ENCODE measurements around the gene HLA-DPB1.
A peak's percentile ranks its signal among the peaks of the same experiment; 100 is the strongest.
"Not testable (repeated sequence)": the region's sequence is repeated elsewhere in the genome, so short reads cannot be mapped to it uniquely, and the experiment has no call there.

Gene HLA-DPB1

DNA sequence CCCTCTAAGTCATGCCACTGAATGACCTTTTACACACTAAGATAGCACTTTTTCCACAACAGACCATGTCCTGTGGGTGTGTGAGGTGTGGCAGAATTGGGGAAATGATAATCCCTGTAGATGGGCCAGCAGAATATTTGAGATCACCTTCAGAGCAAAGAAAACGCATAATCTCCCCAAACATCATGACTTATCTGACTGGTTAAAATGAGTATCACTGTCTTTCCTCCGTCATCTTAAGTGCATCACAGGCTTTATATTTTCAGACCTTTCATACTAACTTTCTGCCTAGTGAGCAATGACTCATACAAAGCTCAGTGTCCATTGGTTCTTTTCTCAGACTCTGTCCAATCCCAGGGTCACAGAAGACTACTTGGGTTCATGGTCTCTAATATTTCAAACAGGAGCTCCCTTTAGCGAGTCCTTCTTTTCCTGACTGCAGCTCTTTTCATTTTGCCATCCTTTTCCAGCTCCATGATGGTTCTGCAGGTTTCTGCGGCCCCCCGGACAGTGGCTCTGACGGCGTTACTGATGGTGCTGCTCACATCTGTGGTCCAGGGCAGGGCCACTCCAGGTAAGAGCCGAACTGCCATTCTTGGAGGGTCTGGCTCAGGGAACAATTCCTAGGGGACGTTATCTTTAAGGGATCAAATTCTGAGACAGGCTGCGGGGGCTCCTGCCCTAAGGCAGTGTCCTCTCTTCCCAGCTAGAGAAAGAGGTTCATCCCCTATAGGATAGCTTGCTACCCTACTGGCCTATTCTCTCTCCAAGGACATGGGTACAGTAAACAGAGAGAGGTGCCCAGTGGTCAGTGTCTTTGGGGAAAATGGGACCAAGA, at the start of gene HLA-DPB1:
HLA-DPB1 (plus strand) TSS at position 423 of the 838 bp plus-strand sequence; CDS start at position 475, 52 bp downstream.
- peak; percentile 33 for DNase-seq (ENCODE audit: low read depth)

DNA sequence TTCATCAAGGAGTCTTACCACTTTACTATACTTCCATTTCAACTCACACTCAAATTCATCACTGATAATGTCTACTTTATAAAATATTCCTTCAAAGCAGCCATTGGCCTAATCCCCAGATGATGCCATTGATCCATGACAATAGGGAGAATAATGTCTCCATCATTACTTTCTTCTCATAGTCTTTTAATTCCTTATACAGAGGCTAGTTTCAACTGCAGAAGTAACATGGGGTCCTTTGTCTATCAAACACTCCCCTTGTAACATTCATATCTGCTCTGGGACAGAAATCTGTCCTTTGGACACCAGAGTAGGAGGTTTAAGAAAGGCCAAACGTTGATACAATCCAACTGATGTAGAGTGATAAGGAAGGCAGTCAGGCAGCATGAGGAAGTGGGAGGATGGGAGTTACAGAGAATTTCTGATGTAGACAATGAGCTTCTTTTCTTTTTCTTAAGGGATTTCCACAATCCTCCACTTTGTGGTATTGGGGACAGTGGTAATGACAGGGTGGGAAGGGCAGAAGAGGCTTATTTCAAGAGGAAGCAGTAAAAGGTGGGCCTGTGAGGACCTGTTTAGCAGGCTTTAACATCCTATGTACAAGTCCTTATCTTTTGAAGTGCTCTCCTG, 47.5 kb upstream of the HLA-DPB1 start:
- no peak for DNase-seq (ENCODE audit: low read depth)

- no peak for DNase-seq (ENCODE audit: low read depth)
These were observed 46.2 kb upstream of the HLA-DPB1 start for GRCh38 chr6:33029328-33030184.

DNA sequence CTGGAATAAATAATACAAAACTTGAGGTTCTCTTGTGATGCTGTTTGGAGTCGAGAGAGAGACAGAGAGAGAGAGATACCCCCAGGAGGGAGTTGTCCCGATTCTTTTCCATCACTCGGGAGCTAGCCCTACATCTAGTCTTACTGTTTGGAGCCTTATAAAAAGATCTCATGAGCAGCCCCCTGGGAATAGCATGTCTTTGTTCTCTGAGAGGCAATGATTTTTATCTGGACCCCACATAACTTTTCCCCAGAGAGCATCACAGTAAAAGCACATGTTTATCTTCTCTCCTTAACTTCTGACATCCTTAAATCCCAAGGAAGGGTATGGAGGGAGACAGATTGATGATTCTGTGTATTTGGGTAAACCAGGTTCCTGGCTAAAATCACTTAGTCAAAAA, 45.5 kb upstream of the HLA-DPB1 start:
- DNase-seq (ENCODE audit: low read depth), result no peak

- DNase-seq (ENCODE audit: low read depth), result no peak
These were observed 41.2 kb upstream of the HLA-DPB1 start for GRCh38 chr6:33034554-33034953.

GRCh38 chr6:33036535-33036934, 39.3 kb upstream of the HLA-DPB1 start:
- DNase-seq (ENCODE audit: low read depth), result no peak

DNA sequence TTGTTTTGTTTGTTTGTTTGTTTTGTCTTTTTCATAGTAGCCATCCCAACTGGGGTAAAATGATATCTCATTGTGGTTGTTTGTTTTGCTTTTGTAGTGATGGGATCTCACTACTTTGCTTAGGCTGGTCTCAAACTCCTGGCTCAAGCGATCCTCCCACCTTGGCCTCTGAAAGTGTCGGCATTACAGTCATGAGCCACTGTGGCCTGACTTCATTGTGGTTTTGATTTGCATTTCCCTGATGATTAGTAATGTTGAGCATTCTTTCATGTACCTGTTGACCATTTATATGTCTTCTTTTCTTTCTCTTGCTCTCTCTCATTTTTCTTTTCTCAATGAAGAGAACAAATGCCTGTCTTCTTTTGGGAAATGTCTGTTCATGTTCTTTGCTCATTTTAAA, 35.6 kb upstream of the HLA-DPB1 start:
- no peak for DNase-seq (ENCODE audit: low read depth)

DNA sequence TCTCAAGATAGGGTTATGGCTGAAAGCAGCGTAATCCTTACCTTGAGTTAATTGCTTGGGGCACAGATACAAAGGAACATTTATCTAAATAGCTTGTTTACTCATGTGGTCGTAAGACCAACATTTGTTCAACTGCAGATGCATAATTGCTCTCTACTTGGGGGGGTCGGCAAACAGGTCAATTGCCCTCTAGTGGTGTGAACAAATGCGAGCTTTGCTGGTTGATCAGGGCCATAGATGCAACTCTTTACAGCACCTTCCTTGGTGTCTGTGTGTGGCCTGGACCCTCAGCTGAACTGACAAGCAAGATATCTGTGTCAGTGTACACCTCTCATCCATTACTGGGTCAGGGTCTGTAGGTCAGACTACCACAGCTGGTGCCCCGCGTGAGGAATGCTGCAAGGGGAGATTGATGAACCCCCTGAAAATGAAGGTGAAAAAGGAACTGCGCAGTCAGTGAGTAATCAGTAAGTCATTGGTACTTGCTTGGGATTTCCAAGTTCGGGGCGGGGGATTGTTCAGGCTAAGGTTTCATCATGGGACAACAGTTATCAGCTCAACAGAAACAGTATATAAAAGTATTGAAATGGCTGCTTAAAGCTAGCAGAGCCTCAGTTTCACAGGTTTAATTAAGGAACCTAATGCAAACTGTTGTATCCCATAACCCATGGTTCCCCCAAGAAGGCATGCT, 26.3 kb upstream of the HLA-DPB1 start:
- no peak for DNase-seq (ENCODE audit: low read depth)

GRCh38 chr6:33050014-33050810, 25.6 kb upstream of the HLA-DPB1 start:
- DNase-seq (ENCODE audit: low read depth), result no peak

GRCh38 chr6:33052627-33053026, 23.2 kb upstream of the HLA-DPB1 start:
- no peak for DNase-seq (ENCODE audit: low read depth)

DNA sequence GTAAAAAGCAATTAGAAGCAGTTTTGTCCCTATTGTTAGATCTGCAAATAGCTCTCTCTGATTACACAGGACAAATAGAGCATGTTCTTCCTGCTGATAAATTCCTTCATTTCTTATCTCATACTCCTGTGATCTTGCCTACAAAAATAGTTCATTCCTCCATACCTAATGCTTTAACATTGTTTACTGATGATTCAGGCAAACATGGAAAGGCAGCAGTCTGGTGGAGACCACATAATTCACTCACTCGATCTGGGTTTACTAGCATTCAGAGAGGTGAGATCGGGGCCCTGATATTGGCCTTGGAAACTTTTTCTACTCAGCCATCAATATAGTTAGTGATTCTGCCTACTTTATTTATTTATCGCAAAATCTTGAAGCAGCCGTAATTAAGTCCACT, 22.6 kb upstream of the HLA-DPB1 start:
- no peak for DNase-seq (ENCODE audit: low read depth)

DNA sequence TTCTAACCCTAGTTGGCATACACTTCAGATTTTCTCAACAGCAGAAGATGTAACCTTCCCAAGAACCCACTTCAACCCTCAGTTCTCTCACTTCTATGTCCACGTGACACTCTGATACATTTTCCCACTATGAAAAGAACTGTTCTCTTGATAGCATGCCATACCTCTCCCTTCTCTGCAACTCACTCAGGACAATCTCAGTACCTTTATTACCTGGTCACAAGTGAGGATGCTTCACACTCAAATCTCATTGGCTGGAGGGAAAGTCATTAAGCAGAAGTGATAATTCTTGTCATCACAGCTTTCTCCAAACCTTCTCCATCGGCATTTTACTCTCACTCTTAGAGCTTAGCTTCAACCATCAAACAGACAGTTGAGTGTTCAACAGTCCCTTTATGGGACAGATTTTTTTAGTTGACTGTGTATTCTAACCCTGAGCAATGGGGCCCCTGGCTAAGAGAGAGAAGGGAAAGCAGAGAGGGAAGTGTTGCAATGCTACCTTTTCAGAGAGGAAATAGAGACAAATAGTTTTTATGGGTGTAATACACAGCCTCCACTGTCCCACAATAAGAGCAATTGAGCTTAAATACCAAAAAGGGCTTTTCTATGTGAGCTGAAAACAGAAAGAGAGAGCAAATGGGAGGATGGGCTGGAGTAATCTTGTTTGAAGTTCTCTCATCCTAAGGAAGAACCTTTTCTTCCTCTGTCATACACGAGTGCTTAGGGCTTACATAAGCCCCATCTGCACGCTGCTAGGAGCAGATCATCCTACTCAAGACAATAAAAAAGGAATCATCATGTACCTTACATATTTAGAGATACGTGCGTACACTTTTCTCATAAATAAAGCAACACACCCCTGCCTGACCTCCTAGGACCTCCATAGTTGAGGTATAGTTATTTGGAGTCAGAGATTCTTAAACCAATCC, 18.3 kb upstream of the HLA-DPB1 start:
- no peak for DNase-seq (ENCODE audit: low read depth)

- DNase-seq (ENCODE audit: low read depth), result no peak
These were observed 13.8 kb upstream of the HLA-DPB1 start for GRCh38 chr6:33061987-33062386.

DNA sequence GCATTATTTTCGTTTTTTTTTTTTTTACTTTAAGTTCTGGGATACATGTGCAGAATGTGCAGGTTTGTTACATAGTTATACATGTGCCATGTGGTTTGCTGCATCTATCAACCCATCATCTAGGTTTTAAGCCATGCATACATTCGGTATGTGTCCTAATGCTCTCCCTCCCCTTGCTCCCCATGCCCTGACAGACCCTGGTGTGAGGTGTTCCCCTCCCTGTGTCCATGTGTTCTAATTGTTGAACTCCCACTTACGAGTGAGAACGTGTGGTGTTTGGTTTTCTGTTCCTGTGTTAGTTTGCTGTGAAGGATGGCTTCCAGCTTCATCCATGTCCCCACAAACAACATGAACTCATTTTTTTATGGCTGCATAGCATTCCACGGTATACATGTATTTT, 12.4 kb upstream of the HLA-DPB1 start:
- DNase-seq (ENCODE audit: low read depth), result not testable (repeated sequence)

GRCh38 chr6:33064723-33065122, 11.1 kb upstream of the HLA-DPB1 start:
- DNase-seq (ENCODE audit: low read depth), result no peak

DNA sequence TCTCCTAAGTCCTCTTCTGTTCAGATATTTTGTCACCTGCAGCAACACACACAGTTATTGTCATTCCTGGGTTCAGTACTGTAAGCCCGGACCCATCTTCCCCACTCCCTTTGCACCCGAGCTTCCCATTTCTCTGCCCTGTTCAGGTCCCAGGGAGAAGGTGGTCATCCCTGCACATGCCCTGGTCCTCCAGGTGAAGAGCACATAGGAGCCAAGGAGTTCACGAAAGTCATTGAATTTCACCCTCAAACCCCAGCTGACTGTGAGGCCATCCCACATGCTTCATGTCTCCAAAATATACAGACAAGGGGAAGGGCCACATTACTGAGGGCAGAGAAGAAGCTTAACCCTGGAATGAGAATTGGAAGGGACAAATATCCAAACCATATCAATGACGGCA, 10.5 kb upstream of the HLA-DPB1 start:
- no peak for DNase-seq (ENCODE audit: low read depth)

- DNase-seq (ENCODE audit: low read depth), result no peak
These were observed 8.8 kb upstream of the HLA-DPB1 start for GRCh38 chr6:33066917-33067521.

DNA sequence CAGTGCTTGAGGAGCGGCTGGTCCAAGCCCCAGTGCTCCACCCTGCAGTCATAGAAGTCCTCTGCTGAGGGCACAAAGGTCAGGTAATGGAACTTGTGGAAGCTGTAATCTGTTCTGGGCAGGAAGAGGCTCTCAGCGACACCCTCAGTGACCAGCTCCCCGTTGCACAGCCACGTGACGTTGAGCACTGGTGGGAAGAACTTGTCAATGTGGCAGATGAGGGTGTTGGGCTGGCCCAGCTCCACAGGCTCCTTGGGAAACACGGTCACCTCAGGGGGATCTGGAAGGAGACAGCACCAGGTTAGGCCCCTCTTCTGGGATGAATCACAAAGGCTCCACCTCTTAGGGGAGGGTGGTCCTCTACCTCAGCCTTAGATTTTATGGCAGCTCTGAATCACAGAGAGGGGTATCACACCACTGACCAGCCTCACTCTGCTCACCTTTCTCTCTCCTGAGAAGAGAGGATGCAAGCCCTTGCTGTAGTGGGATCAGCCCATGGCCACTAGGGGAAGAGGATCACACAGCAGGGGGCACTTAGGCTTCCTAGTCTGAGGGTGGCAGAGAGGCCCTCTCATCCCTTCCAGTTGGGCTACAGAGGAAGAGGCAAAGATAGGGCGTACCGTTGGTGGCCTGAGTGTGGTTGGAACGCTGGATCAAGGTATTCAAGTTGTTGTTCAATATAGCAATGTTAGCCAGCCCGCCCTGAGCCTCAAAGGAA, 6.6 kb upstream of the HLA-DPB1 start:
- DNase-seq (ENCODE audit: low read depth), result no peak

- DNase-seq (ENCODE audit: low read depth), result no peak
These were observed 4.9 kb upstream of the HLA-DPB1 start for GRCh38 chr6:33070909-33071308.
